ENCODE data around the gene FLRT1. TPM values are rescaled to one million over a fixed set of nuclear protein-coding genes. Genes with fewer than 3 reads are reported as not detected.

Gene FLRT1
- total and polyA plus RNA-seq, 2 of the 13 experiments (the other 11 are each of a cell fraction or from before 2014, with no cell fraction given): 0.02 to 0.08 TPM

GRCh38 chr11:63986932-63987513 lies 48.7 kb upstream of the FLRT1 start (continued):
- TF ChIP-seq NCOR1 (IDR thresholded peaks at IDR 0.05; ENCODE audit: borderline replicate concordance, low read length) (no peak), BATF2 (CRISPR knock-in tag; IDR thresholded peaks at IDR 0.05) (no peak), ELF1 (CRISPR knock-in tag; IDR thresholded peaks at IDR 0.05) (no peak), ZNF746 (CRISPR knock-in tag; IDR thresholded peaks at IDR 0.05) (no peak), ZBTB20 (CRISPR knock-in tag; IDR thresholded peaks at IDR 0.05; ENCODE audit: borderline replicate concordance, low read depth) (no peak), ZNF253 (CRISPR knock-in tag; IDR thresholded peaks at IDR 0.05; ENCODE audit: borderline replicate concordance) (0 out of 2 replicates have a peak, but pooled peaks have one; percentile 11), SSRP1 (CRISPR knock-in tag; IDR thresholded peaks at IDR 0.05) (no peak), HNF1A (IDR thresholded peaks at IDR 0.05; ENCODE audit: low read depth) (no peak), HNF1A (CRISPR knock-in tag; IDR thresholded peaks at IDR 0.05; ENCODE audit: borderline replicate concordance) (no peak), ATF6 (CRISPR knock-in tag; conservative IDR thresholded peaks at IDR 0.05) (no peak), MED8 (CRISPR knock-in tag; IDR thresholded peaks at IDR 0.05; ENCODE audit: insufficient replicate concordance) (peak; percentile 5), ZNF570 (CRISPR knock-in tag; IDR thresholded peaks at IDR 0.05; ENCODE audit: borderline replicate concordance) (no peak), ZNF33A (CRISPR knock-in tag; IDR thresholded peaks at IDR 0.05; ENCODE audit: borderline replicate concordance) (no peak), FOXM1 (CRISPR knock-in tag; IDR thresholded peaks at IDR 0.05) (no peak)
- TF ChIP-seq, protein P1, sequence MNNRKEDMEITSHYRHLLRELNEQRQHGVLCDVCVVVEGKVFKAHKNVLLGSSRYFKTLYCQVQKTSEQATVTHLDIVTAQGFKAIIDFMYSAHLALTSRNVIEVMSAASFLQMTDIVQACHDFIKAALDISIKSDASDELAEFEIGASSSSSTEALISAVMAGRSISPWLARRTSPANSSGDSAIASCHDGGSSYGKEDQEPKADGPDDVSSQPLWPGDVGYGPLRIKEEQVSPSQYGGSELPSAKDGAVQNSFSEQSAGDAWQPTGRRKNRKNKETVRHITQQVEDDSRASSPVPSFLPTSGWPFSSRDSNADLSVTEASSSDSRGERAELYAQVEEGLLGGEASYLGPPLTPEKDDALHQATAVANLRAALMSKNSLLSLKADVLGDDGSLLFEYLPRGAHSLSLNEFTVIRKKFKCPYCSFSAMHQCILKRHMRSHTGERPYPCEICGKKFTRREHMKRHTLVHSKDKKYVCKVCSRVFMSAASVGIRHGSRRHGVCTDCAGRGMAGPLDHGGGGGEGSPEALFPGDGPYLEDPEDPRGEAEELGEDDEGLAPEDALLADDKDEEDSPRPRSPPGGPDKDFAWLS (CRISPR knock-in tag; IDR thresholded peaks at IDR 0.05; ENCODE audit: borderline replicate concordance): no peak
